ENCODE results near the gene PPL.
"Not testable (repeated sequence)": the region's sequence is repeated elsewhere in the genome, so short reads cannot be mapped to it uniquely, and the experiment has no call there.

PPL gene

DNA sequence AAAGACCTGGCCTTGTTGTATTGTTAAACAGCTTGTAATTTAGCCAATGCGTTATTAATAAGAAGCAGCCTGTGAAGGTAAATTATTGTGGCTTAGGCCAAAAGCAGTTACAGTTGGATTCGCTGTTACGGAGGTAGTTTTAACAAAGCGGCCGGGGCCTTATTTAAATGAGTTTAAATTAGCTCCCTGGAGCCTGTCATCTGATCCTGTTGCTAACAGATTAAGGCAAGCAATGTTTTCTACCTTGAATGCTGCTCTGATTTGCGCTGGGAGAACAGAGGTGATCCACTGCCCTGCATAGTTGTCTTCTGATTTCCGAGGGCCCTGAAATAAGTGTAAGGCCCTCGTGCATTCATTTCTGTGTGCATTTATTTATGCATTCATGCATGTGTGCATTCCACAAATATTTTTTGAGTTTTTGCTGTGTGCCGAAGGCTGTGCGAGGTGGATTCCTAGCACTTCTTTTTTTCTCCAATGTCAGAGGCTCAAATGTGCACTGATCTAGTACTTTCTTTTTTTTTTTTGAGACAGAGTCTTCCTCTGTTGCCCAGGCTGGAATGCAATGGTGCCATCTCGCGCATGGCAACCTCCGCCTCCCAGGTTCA, 32.0 kb upstream of the PPL start:
- no peak for FAIRE-seq
- no peak for DNase-seq (ENCODE audit: insufficient read length, low spot score)
- TF ChIP-seq, protein P1, sequence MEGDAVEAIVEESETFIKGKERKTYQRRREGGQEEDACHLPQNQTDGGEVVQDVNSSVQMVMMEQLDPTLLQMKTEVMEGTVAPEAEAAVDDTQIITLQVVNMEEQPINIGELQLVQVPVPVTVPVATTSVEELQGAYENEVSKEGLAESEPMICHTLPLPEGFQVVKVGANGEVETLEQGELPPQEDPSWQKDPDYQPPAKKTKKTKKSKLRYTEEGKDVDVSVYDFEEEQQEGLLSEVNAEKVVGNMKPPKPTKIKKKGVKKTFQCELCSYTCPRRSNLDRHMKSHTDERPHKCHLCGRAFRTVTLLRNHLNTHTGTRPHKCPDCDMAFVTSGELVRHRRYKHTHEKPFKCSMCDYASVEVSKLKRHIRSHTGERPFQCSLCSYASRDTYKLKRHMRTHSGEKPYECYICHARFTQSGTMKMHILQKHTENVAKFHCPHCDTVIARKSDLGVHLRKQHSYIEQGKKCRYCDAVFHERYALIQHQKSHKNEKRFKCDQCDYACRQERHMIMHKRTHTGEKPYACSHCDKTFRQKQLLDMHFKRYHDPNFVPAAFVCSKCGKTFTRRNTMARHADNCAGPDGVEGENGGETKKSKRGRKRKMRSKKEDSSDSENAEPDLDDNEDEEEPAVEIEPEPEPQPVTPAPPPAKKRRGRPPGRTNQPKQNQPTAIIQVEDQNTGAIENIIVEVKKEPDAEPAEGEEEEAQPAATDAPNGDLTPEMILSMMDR (IDR thresholded peaks at IDR 0.05; ENCODE audit: insufficient read depth, missing control alignments), result no peak

DNA sequence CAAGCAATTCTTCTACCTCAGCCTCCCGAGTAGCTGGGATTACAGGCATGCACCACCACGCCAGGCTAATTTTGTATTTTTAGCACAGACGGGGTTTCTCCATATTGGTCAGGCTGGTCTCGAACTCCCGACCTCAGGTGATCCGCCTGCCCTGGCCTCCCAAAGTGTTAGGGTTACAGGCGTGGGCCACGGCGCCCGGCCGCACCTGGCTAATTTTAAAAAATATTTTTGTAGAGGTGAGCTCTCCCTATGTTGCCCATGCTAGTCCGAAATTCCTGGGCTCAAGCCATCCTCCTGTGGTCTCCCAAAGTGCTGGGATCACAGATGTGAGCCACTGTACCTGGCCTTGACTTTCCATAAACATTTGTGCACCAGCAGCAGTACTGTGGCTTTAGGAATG, 31.3 kb upstream of the PPL start:
- not testable (repeated sequence) for DNase-seq (ENCODE audit: insufficient read length, low spot score); FAIRE-seq

DNA sequence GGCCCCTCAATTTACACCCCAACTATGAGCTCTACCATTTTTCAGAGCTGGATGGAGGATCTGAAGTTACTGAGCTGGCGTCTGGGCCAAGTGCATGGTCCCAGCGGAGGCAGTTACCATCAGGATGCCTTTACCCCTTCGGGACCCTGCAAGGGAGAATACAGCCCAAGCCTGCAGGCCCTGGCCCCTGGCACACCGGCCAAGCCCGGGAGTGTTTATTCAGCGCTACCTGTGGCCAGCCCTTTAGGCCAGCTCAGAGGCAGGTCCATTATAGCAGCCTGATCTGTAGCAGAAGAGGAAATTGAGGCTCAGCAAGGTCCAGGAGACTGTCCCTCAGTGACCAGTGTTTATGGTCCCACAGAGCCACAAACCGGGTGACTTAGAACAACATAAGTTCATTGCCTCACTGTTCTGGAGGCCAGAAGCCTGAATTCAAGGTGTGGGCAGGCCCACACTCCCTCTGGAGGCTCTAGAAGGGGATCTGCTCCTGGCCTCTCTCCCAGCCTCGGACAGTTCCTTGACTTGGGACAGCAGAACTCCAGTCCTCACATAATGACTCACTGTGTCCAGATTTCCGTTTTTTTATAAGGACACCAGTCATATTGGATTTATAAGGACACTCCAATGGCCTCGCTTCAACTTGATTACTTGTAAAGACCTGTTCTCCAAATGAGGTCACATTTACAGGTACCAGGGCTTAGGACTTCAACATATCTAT, 29.9 kb upstream of the PPL start:
- DNase-seq (ENCODE audit: insufficient read length, low spot score) (no peak), FAIRE-seq (no peak)
- TF ChIP-seq, protein P1 (IDR thresholded peaks at IDR 0.05; ENCODE audit: insufficient read depth, missing control alignments), result no peak

DNA sequence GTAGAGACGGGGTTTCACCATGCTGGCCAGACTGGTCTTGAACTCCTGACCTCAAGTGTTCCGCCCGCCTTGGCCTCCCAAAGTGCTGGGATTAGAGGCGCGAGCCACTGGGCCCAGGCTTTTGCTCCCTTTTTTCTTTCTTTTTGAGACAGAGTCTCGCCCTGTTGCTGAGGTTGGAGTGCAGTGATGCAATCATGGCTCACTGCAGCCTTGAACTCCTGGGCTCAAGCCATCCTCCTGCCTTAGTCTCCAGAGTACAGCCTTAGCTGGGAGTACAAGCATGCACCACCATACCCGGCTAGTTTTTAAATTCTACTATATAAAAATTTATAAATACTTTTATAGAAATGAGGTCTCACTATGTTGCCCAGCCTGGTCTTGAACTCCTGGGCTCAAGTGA, 26.6 kb upstream of the PPL start:
- not testable (repeated sequence) for FAIRE-seq; DNase-seq (ENCODE audit: insufficient read length, low spot score)

DNA sequence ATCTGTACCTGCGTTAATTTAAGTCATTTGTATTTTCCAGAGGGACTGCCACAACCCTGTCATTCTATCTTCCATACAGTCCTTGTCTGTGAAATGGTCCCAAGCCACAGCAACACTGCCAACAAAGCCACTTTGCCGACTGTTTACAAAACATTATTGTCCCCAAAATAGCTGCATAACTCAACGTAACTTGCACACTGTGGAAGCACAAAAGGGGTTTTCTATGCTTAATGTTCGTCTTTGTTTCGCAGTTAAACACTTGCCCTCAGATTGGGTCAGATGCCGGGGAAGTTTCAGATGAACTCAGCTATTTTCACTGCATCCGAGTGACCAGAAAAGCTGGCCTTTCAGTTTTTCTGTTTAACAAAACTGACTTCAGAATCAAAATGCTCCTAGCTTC, 25.8 kb upstream of the PPL start:
- FAIRE-seq (no peak), DNase-seq (ENCODE audit: insufficient read length, low spot score) (no peak)
- TF ChIP-seq, protein P1 (IDR thresholded peaks at IDR 0.05; ENCODE audit: insufficient read depth, missing control alignments), result no peak

DNA sequence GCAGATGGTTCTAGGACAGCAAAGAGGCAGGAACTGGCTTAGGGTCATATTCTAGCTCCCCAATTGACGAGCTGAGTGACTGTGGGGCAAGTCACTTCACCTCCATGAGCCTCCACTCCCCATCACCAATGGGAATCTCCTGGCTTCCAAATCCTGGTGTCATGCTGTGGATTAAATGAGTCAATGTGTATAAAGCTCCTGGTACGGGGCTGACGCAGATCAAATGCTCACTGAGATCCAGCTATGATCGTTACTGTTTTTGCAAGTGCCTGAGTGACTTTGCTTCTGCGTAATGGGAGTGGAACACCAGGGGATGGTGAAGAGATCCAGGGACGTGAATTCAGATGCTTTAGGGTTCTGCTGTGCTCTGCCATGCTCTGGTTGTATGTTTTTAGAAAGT, 23.6 kb upstream of the PPL start:
- TF ChIP-seq, protein P1 (IDR thresholded peaks at IDR 0.05; ENCODE audit: insufficient read depth, missing control alignments), result no peak
- DNase-seq (ENCODE audit: insufficient read length, low spot score) (no peak), FAIRE-seq (no peak)

DNA sequence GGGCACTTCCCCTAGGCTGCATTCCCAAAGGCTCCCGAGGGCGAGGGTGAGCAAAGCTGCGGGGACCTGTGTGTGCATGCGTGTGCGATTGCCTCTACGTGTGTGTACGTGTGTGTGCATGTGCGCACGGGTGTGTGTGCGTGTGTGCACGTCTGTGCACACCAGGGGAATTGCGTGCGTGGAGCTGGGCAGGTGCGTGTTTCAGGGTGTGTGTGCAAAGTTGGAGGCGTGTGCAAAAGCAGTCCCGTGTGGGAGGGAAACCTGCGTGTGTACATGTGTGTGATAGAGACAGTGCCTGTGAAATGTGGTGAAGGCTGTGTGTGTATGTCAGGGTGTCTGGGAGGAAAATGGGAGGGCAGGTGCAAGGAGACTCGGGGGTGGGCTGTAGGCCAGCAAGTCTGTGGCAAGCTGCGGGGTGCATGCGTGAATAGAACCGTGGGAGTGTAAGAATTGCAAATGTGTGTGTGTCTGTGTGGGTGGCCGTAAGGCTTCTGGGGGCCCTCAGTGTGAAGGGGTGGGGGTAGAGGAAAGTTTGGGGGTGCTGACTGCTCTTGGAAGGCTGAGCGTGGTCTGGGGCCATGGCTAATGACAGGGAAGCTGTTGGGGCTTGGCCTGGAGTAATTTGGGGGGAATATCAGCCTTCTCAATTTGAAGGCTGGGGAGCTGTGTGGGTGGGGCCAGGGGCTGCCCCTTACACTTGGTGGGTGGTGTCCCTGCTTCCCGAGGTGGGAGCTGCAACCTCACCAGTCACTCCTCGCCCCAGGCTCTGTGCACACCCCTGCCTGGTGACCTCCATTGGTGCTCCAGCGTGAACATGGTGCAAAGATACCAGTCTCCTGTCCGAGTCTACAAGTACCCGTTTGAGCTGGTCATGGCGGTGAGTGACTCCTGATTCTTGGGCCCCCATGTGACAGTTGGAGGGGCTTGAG, 21.8 kb upstream of the PPL start:
- FAIRE-seq (no peak), DNase-seq (ENCODE audit: insufficient read length, low spot score) (no peak)
- TF ChIP-seq, protein P1 (IDR thresholded peaks at IDR 0.05; ENCODE audit: insufficient read depth, missing control alignments), result no peak

Data from D721Med (cell line).